Stimulated activated CD4-positive, alpha-beta T cell treated with anti-CD3 and anti-CD28 coated beads, Interleukin-2, amount 100 ng/mL, for 24 hours (primary cell): ENCODE measurements around the gene TTC23.

Source experiments
- DNase-seq, 2 donors: peaks; one replicate each; pipeline ENCODE4 v3.0.0-alpha.2; 2020

TTC23 gene

DNA sequence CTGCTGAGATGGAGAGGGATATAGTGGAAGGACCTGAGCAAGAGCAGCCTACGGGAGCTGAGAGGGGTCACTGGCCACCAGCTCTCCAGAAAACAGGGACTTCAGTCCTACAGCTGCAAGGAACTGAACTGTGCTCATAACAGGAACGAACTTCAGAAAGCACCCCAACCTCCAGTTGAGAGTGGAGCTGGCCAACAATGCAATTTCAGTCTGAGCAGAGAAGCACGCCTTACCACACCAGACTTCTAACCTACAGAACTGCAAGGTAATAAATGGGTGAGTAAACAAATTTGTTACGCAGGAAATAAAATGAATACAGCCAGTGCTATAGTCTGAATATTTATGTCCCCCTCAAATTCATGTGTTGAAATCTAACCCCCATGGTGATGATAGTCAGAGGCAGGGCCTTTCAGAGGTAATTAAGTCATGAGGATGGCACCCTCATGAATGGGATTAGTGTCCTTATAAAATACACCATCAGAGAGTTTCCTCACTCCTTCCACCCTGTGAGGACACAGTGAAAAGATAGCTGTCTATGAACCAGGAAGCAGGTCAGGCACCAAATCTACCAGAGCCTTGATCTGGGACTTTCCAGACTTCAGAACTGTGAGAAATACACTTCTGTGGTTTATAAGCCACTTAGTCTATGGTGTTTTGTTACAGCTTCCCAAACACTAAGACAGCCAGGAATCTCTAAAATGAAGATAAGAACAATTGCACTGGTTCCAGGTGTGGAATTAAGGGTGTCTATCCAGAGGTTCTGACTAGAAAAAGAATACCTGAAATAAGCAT, 85.9 kb downstream of the TTC23 start:
- DNase-seq, result no peak

DNA sequence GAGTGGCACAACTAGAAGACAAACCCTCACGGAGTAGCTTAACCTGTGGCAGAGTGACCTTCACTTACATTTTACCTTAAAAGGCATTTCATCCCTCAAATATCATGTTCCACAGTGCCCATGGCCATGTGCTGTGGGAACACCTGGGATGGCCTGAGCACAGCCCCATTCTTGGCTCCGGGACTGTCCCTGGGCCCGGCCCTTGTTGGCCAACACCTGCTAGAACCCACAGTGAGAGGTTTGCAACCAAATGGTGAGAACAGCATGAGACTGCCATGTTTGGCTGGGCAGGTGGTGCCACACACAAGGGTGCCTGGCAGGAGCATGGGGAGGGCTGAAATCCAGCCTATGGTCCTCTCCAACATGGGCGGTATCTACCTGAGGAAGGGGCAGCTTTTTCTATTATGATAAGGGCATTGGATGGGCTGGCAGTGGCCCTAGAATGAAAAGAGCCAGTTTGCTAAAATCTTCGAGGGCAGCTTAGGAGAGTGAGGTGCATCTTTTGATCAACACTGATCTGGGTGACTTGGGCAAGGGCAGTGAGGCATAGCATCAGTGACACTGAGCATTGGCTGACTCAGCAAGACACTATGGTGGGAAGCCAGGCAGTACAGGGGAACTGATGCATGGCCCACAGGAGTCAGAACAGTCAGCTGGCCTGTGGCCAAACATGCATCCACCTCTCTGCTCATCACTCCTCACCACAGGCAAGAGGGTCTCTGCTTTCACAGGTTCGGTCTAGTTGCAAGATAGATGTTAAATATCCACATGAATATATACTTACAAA, 90.6 kb downstream of the TTC23 start:
- DNase-seq, result no peak

DNA sequence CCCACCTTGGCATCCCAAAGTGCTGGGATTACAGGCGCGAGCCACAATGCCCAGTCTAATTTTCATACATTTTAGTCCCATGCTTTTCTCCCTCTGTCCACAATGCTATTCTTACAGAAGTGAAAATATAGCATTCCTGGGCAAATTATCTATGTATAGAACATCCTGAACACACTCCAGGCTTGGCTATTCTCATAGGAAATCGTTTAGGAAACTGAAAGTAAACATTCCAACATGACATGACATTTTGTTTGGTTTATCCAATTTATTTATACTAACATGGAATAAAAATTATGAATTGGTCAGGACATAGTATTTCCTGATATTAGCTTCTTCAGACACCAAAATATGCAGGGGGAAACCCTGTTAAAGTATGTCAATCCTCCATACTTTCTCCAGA, 91.9 kb downstream of the TTC23 start:
- no peak for DNase-seq

DNA sequence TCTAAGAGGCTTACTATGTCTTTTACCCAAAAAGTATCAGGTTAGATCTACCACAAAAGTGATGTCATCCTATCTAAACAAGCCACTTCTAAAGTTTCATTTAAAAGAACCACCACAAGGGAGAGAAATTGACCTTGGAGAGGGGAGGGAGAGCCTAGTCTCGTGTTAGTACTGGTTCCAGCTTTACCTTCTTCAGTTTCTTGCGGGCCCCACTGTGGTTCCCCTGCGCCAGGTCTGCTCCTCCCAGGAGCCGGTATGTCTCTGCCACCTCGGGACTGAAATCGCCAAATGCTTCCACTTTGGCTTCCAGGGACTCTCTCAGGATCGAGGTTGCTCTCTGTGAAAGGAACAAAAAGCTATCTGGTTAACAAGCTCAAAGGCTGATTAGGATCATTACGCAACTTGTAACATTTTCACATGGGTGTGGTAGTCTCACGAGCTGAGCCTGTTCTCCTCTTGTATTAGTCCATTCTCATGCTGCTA, 93.4 kb downstream of the TTC23 start:
- no peak for DNase-seq

DNA sequence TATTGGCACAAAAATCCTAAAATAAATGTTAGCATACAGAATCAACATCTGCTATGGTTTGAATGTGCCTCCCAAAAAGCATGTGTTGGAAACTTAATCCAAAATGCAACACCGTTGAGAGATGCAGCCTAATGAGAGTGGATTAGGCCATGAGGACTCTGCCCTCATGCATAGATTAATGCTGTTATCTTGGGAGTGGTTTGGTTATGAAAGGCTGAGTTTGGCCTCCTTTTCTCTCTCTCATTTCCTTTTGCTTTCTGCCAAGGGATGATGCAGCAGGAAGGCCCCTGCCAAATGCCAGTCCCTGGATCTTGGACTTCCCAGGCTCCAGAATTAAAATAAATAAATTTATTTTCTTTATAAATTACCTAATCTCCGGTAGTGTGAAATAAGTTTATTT, 95.1 kb downstream of the TTC23 start:
- no peak for DNase-seq

DNA sequence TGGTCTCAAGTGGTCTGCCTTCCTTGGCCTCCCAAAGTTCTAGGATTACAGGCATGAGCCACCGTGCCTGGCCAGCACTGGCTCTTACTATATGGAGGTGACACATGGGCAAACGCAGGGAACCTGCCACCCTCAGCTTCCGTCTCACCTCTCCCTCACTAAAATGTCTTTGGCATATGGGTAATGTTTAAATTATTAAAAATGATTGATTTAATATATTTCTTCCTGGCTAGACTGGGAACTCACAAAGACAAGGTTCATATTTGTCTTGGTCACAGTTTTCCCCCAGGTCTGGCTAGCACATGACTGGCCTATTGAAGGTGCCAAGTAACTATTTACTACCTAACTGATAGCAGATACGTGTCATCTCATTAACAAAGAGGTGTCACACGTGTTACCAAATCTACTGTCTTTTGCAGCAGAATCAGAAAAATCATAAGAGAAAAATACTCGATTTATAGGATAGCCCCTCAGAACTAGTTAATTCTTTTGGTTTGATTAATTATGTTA, 96.3 kb downstream of the TTC23 start:
- no peak for DNase-seq

DNA sequence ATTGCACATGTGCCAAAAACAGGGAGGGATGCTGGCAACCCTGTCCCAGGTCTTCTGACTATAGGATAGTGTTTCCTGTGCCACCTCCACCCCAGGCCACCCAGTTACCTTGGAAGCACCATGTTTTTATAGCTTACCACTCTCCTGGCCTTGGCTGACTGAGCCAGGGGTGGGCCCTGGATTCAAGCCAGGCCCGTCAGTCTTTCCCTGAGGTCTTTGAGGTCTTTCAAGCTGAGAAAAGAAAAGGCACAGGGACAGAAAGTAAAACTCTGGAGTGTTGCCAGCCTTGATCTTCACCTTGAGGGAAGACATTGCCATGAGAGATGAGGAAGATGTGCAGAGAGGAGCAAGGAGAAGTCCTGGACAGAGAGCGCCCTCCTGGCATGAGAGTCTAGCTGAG, 98.2 kb downstream of the TTC23 start:
- no peak for DNase-seq

DNA sequence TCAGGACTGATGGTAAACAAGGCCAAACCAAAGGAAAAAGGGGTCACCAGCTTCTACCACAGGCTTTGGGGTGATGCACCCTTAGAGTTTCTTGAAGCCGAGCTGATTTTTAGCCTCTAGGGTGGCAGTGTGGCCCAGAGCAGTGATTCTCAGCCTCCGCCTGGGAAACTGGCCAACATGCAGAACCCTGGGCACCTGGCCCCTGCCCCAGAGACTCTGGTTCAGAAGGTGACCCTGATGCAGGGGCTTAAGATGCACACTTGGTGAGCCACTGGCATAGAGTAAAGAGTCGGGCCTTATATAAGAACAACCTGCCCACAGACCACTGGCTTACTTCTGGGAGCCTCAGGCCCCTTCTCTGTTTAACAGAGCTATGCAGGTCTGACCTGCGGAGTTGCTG, 100.0 kb downstream of the TTC23 start:
- DNase-seq, result no peak

DNA sequence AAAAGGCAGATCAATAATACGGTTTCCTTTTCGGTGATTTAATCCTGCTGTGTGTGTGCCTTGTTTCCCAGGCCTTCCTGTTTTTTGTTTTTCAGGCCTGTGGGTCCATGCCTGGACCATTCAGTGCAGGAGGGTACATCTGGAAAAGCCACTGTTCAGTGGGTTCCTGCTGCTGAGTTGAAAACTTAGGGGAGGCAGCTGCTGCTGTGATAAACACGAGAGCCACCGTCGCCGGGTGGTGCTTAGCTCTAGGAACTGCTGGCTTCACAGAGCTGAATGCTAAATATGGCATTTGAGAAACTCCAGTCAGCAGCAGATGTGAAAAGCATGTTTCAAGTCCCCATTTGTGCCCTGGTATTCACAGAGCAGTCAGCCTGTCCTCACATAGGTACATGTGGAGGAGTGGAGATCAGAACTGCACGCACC, 100.5 kb downstream of the TTC23 start:
- DNase-seq, result no peak

DNA sequence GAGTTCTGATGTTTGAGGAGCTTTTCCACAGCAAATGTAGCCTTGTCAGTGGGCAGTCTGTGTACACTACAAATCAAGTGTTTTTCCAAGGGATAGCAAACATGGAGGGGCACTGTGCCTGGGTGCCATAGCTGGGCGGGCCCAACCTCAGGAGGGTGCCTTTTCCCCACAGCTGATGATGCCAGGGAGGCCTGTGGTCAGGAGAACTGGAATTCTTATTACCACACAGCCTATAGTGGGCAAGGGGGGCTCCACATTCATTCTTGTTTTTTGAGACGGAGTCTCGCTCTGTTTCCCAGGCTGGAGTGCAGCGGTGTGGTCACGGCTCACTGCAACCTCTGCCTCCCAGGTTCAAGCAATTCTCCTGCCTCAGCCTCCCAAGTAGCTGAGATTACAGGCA, 102.7 kb downstream of the TTC23 start:
- DNase-seq, result no peak

DNA sequence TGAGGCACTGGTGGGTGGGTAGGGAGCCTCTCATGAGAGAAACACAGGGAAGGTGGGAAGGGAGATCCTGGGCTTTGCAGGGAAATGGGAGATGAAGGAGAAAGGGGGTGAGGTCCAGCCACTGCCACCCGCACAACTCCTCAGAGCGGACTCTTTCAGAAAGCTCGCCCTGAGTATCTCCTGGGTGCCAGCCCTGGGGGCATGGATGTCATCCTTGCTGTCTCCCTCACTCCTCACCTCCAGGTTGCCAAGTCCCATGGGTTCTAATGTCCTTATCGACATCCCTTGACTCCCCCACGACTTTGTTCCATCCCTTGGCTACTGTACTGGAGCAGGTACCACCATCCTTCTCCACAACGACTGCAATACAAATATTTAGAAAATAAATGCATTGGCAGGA, 103.6 kb downstream of the TTC23 start:
- DNase-seq, result no peak

DNA sequence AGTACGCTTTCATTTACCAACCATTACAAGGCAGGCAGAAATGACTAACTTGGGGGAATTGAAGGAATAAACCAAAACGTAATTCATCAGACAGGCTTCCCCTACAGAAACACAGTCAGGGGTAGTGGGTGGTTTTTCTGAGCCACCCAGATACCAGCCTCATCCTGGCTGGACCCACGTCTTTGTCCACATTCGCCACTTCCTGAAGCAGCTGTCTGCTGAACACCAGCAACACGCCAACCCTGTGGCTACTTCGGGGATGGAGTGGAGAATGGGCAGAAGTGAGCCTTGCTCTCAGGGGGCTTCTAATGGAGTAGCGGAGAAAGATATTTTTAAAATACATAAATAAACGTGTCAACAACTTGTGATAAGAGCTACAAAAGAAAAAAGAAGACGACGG, 104.4 kb downstream of the TTC23 start:
- DNase-seq, result no peak

DNA sequence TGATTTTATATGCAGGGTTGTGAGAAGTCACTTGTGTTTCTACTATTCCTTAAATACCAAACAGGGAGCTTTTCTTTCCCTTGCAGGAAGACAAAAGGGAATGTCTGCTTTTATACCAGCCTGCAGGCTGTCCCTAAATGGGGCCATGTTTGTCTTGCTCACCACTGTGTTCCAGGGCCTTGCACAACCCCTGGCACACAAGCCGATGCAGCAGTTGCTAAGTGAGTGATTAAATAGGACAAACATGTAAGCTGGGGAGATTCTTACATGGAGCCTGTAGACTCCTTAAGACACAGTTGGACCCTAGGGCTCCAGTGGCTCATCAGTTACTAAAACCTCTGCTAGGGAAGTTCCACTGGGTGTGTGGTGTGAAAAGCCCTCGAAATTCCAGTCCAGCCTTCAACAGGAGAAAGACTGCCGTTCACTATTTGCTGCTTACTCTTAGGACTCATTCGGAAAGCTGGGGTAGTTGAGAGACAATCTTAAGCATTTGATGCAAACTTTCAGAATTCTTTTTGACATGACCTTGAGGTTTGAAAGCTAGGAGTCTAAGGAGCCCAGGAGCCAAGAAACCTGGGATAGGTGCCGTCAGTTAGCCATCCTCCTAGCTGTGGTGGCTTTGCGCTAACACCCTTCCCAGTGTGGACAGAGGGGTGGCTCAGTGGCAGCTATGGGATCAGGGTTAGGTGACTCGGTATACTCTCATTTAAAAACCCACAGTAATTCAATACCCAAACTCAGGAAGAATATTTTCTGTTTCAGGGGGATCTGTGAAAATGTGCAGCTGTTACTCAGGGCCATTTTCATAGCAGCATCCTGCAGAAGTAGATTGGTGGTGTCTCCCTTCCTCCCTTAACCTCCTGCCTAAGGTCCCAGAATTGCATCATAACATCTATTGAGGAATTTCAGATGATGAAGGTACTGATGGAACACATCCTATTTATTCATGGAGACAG, 105.4 kb downstream of the TTC23 start:
- no peak for DNase-seq

DNA sequence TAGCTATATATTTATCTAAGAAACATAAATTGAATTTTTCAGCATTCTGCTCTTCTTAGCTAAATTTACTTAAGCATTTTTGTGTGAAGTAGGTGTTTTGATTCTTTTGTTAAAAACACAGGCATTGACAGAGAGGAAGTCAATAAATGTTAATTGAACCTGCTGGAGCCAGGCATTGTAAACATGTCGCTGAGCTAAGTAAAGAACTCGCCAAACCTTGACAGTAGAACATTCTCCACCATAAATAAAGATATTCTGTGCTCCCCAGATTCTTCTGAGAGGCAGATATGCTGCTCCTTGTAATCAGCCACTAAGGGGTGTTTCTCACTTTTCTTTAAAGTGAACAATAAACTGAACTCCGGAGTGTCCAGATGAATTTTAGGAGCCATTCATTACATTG, 106.1 kb downstream of the TTC23 start:
- DNase-seq, result no peak

DNA sequence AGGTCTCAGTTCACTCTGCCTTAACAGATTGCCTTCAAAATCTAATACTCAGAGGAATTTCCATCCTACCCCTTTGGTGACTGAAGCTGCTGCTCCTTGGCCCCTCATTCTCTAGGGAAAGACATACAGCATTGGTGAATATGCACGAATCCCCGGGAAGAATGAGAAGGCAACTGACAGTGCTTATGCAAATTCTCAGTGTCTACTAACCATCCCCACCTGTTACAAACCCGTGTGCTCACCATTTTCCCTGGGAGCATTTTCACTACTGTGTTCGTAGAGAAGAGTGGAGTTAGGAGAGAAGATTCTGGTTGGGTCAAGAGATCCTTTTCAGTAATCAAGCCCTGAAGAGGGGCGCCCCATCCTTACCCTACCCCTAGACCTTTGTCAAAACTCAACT, 106.8 kb downstream of the TTC23 start:
- DNase-seq, result no peak

DNA sequence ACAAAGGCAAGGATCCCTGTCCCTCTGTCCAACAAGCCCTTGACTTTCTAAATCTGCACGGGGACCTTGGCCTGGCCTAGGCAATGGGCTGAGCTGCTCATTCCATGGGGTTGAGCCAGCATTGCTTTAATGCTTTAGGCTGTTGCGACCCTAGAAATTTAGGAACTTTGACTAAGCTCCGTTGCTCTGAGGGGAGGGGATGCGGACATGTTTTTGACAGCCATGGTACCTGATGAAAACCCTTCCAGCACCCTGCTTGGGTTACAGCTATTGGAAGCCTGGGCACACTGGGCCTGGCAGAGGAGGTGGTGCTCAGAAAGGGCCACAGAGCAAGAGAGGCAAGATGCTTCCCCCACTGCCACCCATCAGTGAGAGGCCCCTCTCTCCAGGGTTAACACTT, 107.4 kb downstream of the TTC23 start:
- no peak for DNase-seq

DNA sequence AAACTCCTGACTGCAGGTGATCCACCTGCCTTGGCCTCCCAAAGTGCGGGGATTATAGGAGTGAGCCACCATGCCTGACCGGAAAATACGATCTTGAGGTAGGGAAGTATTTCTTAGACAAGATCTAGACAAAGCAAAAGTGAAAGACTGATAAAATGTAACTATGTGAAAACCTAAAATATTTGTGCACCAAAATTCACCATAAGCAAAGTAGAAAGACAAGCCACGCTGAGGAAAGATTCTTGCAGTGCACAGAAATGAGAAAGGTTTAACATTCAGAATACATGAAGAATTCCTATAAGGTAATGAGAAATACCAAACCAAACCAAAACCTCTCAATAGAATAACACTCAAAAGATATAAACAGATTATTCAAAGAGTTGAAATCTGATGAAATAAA, 108.8 kb downstream of the TTC23 start:
- DNase-seq, result no peak

DNA sequence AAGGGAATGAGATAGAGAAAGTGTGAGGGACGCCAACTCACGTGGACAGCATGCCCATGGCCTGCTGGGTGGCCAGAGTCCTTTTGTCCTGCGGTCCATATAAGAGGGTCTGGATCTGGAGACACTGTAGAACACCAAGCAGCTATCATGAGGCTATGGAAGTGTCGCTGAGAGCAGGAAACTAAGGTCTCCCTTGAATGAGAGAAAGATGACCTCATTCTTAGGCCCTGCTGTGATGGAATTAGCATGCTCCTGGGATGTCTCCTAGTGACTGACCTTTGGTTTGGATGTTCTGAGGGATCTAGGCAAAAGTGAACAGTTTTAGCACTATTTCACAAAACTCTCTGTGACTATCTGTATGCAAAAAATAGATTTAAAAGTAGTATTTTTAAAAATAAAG, 110.1 kb downstream of the TTC23 start:
- no peak for DNase-seq

DNA sequence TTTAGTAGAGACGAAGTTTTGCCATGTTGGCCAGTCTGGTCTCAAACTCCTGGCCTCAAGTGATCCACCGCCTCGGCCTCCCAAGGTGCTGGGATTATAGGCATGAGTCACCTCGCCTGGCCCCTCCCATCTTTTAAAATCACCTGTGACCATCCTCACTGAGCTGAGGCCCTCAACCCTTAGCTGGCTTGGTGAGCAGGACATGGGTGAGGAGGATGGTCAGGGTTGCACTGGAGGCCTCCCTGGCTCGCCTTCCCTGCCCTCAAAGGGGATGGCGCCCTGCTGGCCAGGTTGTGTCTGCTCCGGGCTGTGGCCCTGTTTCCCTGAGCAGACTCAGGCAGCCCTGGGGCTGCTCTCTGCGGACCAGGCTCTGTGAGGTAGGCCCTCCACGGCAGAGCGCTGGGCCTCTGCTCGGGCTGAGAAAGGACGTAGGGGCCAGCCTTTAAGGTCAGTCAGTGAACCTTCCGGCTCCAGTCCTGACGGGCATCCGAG, 110.8 kb downstream of the TTC23 start:
- DNase-seq, result no peak

DNA sequence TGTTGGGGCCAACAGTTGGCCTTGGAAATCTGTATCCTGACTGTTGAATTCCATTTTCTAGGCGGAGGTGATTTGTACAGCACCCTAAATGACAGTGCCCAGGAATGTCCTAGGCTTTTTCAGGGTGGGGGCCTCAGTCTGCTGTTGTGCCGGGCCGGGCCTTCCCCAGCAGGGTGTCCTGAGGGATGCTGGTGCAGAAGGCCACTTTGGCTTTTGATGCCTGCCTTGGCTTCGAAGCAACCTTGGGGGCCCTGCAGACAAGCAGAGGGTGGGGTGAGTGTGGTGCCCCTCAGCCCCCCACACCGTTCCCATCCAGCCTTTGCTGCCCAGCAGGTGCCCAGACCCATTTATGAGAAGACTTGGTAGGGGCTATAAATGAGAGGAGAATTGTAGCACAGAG, 111.5 kb downstream of the TTC23 start:
- DNase-seq, result no peak

DNA sequence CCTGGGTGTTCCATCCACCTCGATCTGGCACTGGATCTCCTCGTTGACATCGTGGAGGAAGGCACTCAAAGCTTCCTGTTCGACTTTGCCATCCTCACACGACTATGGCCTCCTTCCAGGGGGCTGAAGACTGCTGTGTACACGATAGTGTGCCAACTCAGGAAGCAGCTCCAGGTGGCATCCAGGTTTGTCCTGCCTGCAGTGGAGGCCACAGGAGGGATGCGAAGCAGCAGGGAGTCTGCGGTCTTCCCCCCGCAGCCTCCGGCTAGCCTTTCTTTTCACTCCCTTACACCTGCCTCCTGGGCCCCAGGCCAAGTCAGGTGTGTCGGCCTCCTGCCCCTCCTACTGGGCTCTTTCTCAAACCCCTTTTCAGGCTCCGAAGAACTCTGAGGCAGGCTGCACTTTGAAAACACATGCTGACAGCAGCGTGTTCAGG, 112.3 kb downstream of the TTC23 start:
- no peak for DNase-seq

DNA sequence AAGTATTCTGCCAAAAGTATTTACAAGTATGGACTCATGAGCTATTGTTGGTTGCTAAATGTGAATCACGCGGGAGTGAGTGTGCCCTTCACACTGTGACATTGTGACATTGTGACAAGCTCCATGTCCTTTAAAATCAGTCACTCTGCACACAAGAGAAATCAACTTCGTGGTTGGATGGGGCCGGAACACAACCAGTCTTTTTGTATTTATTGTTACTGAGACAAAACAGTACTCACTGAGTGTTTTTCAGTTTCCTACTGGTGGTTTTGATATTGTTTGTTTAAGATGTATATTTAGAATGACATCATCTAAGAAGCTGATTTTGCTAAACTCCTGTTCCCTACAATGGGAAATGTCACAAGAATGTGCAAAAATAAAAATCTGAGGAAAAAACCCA, 114.2 kb downstream of the TTC23 start:
- no peak for DNase-seq

DNA sequence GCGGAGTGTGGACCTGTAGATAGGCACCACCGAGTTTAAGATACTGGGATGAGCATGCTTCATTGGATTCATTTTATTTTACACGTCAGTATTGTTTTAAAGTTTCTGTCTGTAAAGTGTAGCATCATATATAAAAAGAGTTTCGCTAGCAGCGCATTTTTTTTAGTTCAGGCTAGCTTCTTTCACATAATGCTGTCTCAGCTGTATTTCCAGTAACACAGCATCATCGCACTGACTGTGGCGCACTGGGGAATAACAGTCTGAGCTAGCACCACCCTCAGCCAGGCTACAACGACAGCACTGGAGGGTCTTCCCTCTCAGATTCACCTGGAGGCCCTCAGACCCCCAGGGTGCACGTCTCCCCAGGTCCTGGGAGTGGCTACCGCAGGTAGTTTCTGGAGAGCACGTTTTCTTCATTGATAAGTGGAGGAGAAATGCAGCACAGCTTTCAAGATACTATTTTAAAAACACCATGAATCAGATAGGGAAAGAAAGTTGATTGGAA, 115.0 kb downstream of the TTC23 start:
- DNase-seq, result no peak
